Neural cell (in vitro differentiated cells): Measurements from ENCODE around the gene HRK. TPM values are rescaled to one million over a fixed set of nuclear protein-coding genes. Genes with fewer than 3 reads are reported as not detected.

Source experiments
- H2AFZ ChIP-seq: fragments of 200-600, 300-800 bp; sonication (generic), shearing (Covaris generic); 2 replicates; pipeline ENCODE4 v1.6.0; 2014; ENCODE audit warnings: low read depth, mild to moderate bottlenecking, antibody characterized with exemption, low read length, moderate library complexity
- H3F3A ChIP-seq: fragments of 200-600 bp; shearing (Covaris generic); 2 replicates; pipeline ENCODE4 v1.6.1; 2016; ENCODE audit warnings: mild to moderate bottlenecking, moderate library complexity, mixed read lengths, antibody characterized with exemption, low read length; ENCODE audit not compliant: insufficient read depth, poor library complexity, severe bottlenecking
- H3K27ac ChIP-seq: fragments of 200-600, 300-800 bp; sonication (generic), shearing (Covaris generic); 2 replicates; pipeline ENCODE4 v1.5.1; 2014; ENCODE audit warnings: mild to moderate bottlenecking, low read length, moderate library complexity
- H3K27me3 ChIP-seq: fragments of 300-800, 200-600 bp; sonication (generic), shearing (Covaris generic); 2 replicates; pipeline ENCODE4 v1.6.0; 2014; ENCODE audit warnings: mild to moderate bottlenecking, low read depth, low read length, moderate library complexity; ENCODE audit not compliant: insufficient read depth
- H3K36me3 ChIP-seq: fragments of 300-800, 200-600 bp; sonication (generic), shearing (Covaris generic); 2 replicates; pipeline ENCODE4 v1.5.1; 2014; ENCODE audit warnings: mild to moderate bottlenecking, antibody characterized with exemption, low read length, moderate library complexity; ENCODE audit not compliant: insufficient read depth
- H3K4me2 ChIP-seq: fragments of 300-800, 200-600 bp; sonication (generic), shearing (Covaris generic); 2 replicates; pipeline ENCODE4 v1.6.0; 2014; ENCODE audit warnings: mild to moderate bottlenecking, low read length
- H3K4me3 ChIP-seq: fragments of 300-800, 200-600 bp; sonication (generic), shearing (Covaris generic); 2 replicates; pipeline ENCODE4 v1.5.1; 2014; ENCODE audit warnings: mild to moderate bottlenecking, low read length, moderate library complexity
- H3K79me2 ChIP-seq: fragments of 200-600 bp; shearing (Covaris generic); replicated peaks from 2 replicates; pipeline ENCODE4 v1.6.0; 2014; ENCODE audit warnings: mild to moderate bottlenecking, low read length, moderate library complexity; ENCODE audit not compliant: insufficient read depth
- H3K9ac ChIP-seq: fragments of 300-800, 200-600 bp; sonication (generic), shearing (Covaris generic); 2 replicates; pipeline ENCODE4 v1.6.1; 2016; ENCODE audit warnings: mild to moderate bottlenecking, low read length, mixed read lengths
- H3K9me2 ChIP-seq: fragments of 200-600 bp; shearing (Covaris generic); 2 replicates; pipeline ENCODE4 v1.6.1; 2016; ENCODE audit warnings: mild to moderate bottlenecking, low read length, mixed read lengths; ENCODE audit not compliant: insufficient read depth
- H3K9me3 ChIP-seq: fragments of 200-600, 300-800 bp; sonication (generic), shearing (Covaris generic); 2 replicates; pipeline ENCODE4 v1.6.1; 2016; ENCODE audit warnings: mild to moderate bottlenecking, mixed run types, low read length, moderate library complexity, mixed read lengths
- H4K20me1 ChIP-seq: fragments of 200-600 bp; shearing (Covaris generic); 2 replicates; pipeline ENCODE4 v1.6.1; 2016; ENCODE audit warnings: mild to moderate bottlenecking, mixed run types; ENCODE audit not compliant: insufficient read depth
- EP300 ChIP-seq: fragments of 450-650 bp; conservative IDR thresholded peaks from 2 replicates; pipeline ENCODE4 v1.6.1; 2014; ENCODE audit warnings: antibody characterized with exemption, mild to moderate bottlenecking, moderate library complexity; ENCODE audit not compliant: poor library complexity, severe bottlenecking
- EZH2 ChIP-seq: fragments of 200-600, 300-800 bp; shearing (Covaris generic), sonication (generic); IDR thresholded peaks from 2 replicates; pipeline ENCODE4 v1.6.1; 2014; ENCODE audit warnings: antibody characterized with exemption, low read length, borderline replicate concordance, mild to moderate bottlenecking; ENCODE audit not compliant: insufficient read depth, poor library complexity, severe bottlenecking
- MXI1 ChIP-seq: fragments of 450-650 bp; conservative IDR thresholded peaks from 2 replicates; pipeline ENCODE4 v1.6.1; 2014; ENCODE audit warnings: antibody characterized with exemption, mild to moderate bottlenecking; ENCODE audit not compliant: poor library complexity, severe bottlenecking
- POLR2AphosphoS5 ChIP-seq: IDR thresholded peaks from 2 replicates; pipeline ENCODE4 v1.6.1; 2012
- RAD21 ChIP-seq: fragments of 450-650 bp; conservative IDR thresholded peaks from 2 replicates; pipeline ENCODE4 v1.6.1; 2014; ENCODE audit warnings: antibody characterized with exemption, mild to moderate bottlenecking, moderate library complexity
- SMC3 ChIP-seq: fragments of 450-650 bp; conservative IDR thresholded peaks from 2 replicates; pipeline ENCODE4 v1.6.1; 2014; ENCODE audit warnings: antibody characterized with exemption, mild to moderate bottlenecking, moderate library complexity; ENCODE audit not compliant: poor library complexity
- TAF1 ChIP-seq: IDR thresholded peaks from 2 replicates; pipeline ENCODE4 v1.6.1; 2012; ENCODE audit warnings: low read depth
- polyA plus RNA-seq: library from polyadenylated mRNA; depleted of rRNA; stranded (reverse); fragments of >200 nt; gene quantifications from 2 replicates; pipeline ENCODE4 v1.2.3, GENCODE V29; 2014
- TF ChIP-seq, protein P1 (sequence below): IDR thresholded peaks from 2 replicates; pipeline ENCODE4 v1.6.1; 2012; ENCODE audit warnings: borderline replicate concordance
- TF ChIP-seq, protein P2 (sequence below): fragments of 450-650 bp; IDR thresholded peaks from 2 replicates; pipeline ENCODE4 v1.5.1; 2014; ENCODE audit warnings: antibody characterized with exemption, mild to moderate bottlenecking, moderate library complexity; ENCODE audit not compliant: poor library complexity, severe bottlenecking

The HRK gene
- polyA plus RNA-seq, 1 donor from 2014 or later = 1.4 TPM

DNA sequence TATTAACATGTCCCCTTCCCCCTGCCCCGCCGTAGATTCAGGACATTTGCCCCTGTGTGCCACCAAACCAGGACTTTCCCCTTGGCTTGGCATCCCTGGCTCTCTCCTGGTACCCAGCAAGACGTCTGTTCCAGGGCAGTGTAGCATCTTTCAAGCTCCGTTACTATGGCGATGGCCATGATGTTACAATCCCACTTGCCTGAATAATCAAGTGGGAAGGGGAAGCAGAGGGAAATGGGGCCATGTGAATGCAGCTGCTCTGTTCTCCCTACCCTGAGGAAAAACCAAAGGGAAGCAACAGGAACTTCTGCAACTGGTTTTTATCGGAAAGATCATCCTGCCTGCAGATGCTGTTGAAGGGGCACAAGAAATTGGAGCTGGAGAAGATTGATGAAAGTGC lies 28.9 kb downstream of the HRK start:
- H3K27ac ChIP-seq = peak overlapping the region; percentile 51
- no peaks in the 10 kb centered on the region for H3K9me3 ChIP-seq
- peak overlapping the region; percentile 35 for H3K9ac ChIP-seq
- H3K4me2 ChIP-seq = no peak overlapping the region
- no peaks in the 10 kb centered on the region for H3K27me3 ChIP-seq
- peak; percentile 8 for TF ChIP-seq EP300
- TF ChIP-seq SMC3 = no peak
- TF ChIP-seq EZH2 = no peak
- TF ChIP-seq RAD21 = peak; percentile 15
- TF ChIP-seq, protein P1, sequence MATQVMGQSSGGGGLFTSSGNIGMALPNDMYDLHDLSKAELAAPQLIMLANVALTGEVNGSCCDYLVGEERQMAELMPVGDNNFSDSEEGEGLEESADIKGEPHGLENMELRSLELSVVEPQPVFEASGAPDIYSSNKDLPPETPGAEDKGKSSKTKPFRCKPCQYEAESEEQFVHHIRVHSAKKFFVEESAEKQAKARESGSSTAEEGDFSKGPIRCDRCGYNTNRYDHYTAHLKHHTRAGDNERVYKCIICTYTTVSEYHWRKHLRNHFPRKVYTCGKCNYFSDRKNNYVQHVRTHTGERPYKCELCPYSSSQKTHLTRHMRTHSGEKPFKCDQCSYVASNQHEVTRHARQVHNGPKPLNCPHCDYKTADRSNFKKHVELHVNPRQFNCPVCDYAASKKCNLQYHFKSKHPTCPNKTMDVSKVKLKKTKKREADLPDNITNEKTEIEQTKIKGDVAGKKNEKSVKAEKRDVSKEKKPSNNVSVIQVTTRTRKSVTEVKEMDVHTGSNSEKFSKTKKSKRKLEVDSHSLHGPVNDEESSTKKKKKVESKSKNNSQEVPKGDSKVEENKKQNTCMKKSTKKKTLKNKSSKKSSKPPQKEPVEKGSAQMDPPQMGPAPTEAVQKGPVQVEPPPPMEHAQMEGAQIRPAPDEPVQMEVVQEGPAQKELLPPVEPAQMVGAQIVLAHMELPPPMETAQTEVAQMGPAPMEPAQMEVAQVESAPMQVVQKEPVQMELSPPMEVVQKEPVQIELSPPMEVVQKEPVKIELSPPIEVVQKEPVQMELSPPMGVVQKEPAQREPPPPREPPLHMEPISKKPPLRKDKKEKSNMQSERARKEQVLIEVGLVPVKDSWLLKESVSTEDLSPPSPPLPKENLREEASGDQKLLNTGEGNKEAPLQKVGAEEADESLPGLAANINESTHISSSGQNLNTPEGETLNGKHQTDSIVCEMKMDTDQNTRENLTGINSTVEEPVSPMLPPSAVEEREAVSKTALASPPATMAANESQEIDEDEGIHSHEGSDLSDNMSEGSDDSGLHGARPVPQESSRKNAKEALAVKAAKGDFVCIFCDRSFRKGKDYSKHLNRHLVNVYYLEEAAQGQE = peak; percentile 80
- TF ChIP-seq POLR2AphosphoS5 = no peak
- TF ChIP-seq MXI1 = peak; percentile 47
- H3K4me3 ChIP-seq = peak overlapping the region; percentile 22
- no peaks in the 10 kb centered on the region for H3K79me2 ChIP-seq
- H3F3A ChIP-seq = no peaks in the 10 kb centered on the region
- no peaks in the 10 kb centered on the region for H4K20me1 ChIP-seq
- H2AFZ ChIP-seq = no peak overlapping the region
- no peaks in the 10 kb centered on the region for H3K9me2 ChIP-seq
- no peaks in the 10 kb centered on the region for H3K36me3 ChIP-seq

- Histone ChIP-seq H3K79me2 (no peaks in the 10 kb centered on the region), H3K9me3 (no peaks in the 10 kb centered on the region), H3F3A (no peaks in the 10 kb centered on the region), H3K4me2 (no peak overlapping the region), H3K9me2 (no peaks in the 10 kb centered on the region), H3K9ac (no peak overlapping the region), H2AFZ (no peak overlapping the region), H3K27me3 (no peaks in the 10 kb centered on the region), H3K27ac (no peak overlapping the region), H4K20me1 (no peaks in the 10 kb centered on the region), H3K4me3 (no peak overlapping the region), H3K36me3 (no peaks in the 10 kb centered on the region)
- no peak for TF ChIP-seq EZH2
- no peak for TF ChIP-seq TAF1
- TF ChIP-seq, protein P2, sequence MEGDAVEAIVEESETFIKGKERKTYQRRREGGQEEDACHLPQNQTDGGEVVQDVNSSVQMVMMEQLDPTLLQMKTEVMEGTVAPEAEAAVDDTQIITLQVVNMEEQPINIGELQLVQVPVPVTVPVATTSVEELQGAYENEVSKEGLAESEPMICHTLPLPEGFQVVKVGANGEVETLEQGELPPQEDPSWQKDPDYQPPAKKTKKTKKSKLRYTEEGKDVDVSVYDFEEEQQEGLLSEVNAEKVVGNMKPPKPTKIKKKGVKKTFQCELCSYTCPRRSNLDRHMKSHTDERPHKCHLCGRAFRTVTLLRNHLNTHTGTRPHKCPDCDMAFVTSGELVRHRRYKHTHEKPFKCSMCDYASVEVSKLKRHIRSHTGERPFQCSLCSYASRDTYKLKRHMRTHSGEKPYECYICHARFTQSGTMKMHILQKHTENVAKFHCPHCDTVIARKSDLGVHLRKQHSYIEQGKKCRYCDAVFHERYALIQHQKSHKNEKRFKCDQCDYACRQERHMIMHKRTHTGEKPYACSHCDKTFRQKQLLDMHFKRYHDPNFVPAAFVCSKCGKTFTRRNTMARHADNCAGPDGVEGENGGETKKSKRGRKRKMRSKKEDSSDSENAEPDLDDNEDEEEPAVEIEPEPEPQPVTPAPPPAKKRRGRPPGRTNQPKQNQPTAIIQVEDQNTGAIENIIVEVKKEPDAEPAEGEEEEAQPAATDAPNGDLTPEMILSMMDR = no peak
- no peak for TF ChIP-seq RAD21
- no peak for TF ChIP-seq POLR2AphosphoS5
- no peak for TF ChIP-seq EP300
- TF ChIP-seq MXI1 = no peak
- TF ChIP-seq SMC3 = no peak
- TF ChIP-seq, protein P1 = no peak
Observed at GRCh38 chr12:116849216-116849615, 32.0 kb downstream of the HRK start.
